Measurements from ENCODE around the gene MGP.

MGP gene

GRCh38 chr12:14879222-14879933 lies 6.3 kb downstream of the MGP start:
- Histone ChIP-seq H3K36me3 (ENCODE audit: insufficient read depth, low read length) (no peaks in the 10 kb centered on the region), H3K27me3 (ENCODE audit: control insufficient read depth, insufficient read depth, low read length) (no peaks in the 10 kb centered on the region), H3K4me1 (ENCODE audit: control insufficient read depth, insufficient read depth, low read length) (peaks cover 8% of the 10 kb centered on the region), H3K9ac (ENCODE audit: low read depth, low read length) (no peak overlapping the region), H3K4me3 (ENCODE audit: low read length) (no peak overlapping the region), H3K9me3 (replicated peaks; ENCODE audit: low read length) (no peaks in the 10 kb centered on the region), H3K4me2 (ENCODE audit: low read length) (no peak overlapping the region)

DNA sequence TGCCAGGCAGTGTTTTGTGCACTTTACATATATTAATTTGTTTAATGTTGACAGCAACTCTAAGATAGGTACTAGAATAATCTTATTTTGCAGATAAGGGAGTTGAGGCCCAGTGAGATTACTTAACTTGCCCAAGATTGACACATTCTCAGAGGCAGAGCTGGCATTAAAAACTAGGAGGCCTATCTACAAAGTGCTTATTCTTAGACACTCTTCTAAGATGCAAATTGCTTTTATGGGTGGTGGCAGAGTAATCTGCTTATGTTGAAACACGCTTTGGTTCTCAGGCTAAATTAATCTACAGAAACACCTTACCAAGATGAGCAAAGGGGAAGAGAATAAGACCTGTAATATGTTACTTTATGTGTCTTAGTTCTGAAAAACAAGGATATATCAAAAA lies 7.2 kb downstream of the MGP start:
- no peaks in the 10 kb centered on the region for H3K36me3 ChIP-seq (ENCODE audit: insufficient read depth, low read length)
- no peak overlapping the region for H3K4me3 ChIP-seq (ENCODE audit: low read length)
- H3K9ac ChIP-seq (ENCODE audit: low read depth, low read length): no peak overlapping the region
- H3K27me3 ChIP-seq (ENCODE audit: control insufficient read depth, insufficient read depth, low read length): no peaks in the 10 kb centered on the region
- no peak overlapping the region for H3K4me2 ChIP-seq (ENCODE audit: low read length)
- no peaks in the 10 kb centered on the region for H3K9me3 ChIP-seq (replicated peaks; ENCODE audit: low read length)
- peaks cover 5% of the 10 kb centered on the region for H3K4me1 ChIP-seq (ENCODE audit: control insufficient read depth, insufficient read depth, low read length)

GRCh38 chr12:14876833-14877232 lies 8.8 kb downstream of the MGP start:
- Histone ChIP-seq H3K4me2 (ENCODE audit: low read length) (no peak overlapping the region), H3K9ac (ENCODE audit: low read depth, low read length) (no peak overlapping the region), H3K27me3 (ENCODE audit: control insufficient read depth, insufficient read depth, low read length) (no peaks in the 10 kb centered on the region), H3K9me3 (replicated peaks; ENCODE audit: low read length) (no peaks in the 10 kb centered on the region), H3K36me3 (ENCODE audit: insufficient read depth, low read length) (no peaks in the 10 kb centered on the region), H3K4me1 (ENCODE audit: control insufficient read depth, insufficient read depth, low read length) (peaks cover 5% of the 10 kb centered on the region), H3K4me3 (ENCODE audit: low read length) (no peak overlapping the region)

- Histone ChIP-seq H3K4me3 (ENCODE audit: low read length) (no peak overlapping the region), H3K36me3 (ENCODE audit: insufficient read depth, low read length) (no peaks in the 10 kb centered on the region), H3K4me1 (ENCODE audit: control insufficient read depth, insufficient read depth, low read length) (peaks cover 5% of the 10 kb centered on the region), H3K27me3 (ENCODE audit: control insufficient read depth, insufficient read depth, low read length) (no peaks in the 10 kb centered on the region), H3K9me3 (replicated peaks; ENCODE audit: low read length) (no peaks in the 10 kb centered on the region), H3K9ac (ENCODE audit: low read depth, low read length) (no peak overlapping the region), H3K4me2 (ENCODE audit: low read length) (no peak overlapping the region)
Observed at GRCh38 chr12:14874882-14875281, 10.8 kb downstream of the MGP start.

DNA sequence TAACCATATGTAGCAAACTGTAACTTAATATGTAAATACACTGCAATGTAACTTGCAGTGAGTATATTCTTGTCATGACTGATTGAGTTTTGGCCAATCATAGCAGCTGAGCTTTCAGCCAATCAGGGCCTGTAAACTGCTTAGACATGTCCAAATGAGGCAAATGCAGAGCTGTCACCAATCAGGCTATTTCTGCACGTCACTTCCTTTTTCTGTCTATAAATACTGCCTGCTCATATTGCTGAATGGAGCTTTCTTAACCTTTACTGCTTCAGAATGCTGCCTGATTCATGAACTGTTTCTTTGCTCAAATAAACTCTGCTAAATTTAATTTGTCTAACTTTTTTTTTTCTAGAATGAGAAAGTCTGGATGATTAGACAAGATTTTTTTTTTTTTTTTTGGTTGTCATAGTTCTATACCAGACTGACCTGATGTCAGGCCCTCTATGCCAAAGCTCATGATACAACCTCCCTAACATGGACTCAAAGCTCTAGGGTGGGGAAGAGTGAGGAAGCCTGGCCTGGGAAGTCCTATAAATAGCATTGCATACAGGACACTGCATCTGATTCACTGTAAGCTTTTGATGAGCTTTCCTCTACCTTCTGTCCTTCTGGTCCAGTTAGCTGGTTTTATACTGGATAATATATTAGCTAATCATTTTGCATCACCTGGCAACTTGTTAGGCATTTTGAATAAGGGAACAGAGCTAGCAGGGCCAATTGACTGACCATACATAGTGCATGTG lies 12.0 kb downstream of the MGP start:
- H3K4me3 ChIP-seq (ENCODE audit: low read length): no peak overlapping the region
- H3K4me1 ChIP-seq (ENCODE audit: control insufficient read depth, insufficient read depth, low read length): peaks cover 5% of the 10 kb centered on the region
- no peak overlapping the region for H3K4me2 ChIP-seq (ENCODE audit: low read length)
- no peak overlapping the region for H3K9ac ChIP-seq (ENCODE audit: low read depth, low read length)
- H3K36me3 ChIP-seq (ENCODE audit: insufficient read depth, low read length): no peaks in the 10 kb centered on the region
- no peaks in the 10 kb centered on the region for H3K9me3 ChIP-seq (replicated peaks; ENCODE audit: low read length)
- no peaks in the 10 kb centered on the region for H3K27me3 ChIP-seq (ENCODE audit: control insufficient read depth, insufficient read depth, low read length)

- Histone ChIP-seq H3K4me1 (ENCODE audit: control insufficient read depth, insufficient read depth, low read length) (peaks cover 5% of the 10 kb centered on the region), H3K4me2 (ENCODE audit: low read length) (no peak overlapping the region), H3K27me3 (ENCODE audit: control insufficient read depth, insufficient read depth, low read length) (no peaks in the 10 kb centered on the region), H3K9me3 (replicated peaks; ENCODE audit: low read length) (no peaks in the 10 kb centered on the region), H3K36me3 (ENCODE audit: insufficient read depth, low read length) (no peaks in the 10 kb centered on the region), H3K9ac (ENCODE audit: low read depth, low read length) (no peak overlapping the region), H3K4me3 (ENCODE audit: low read length) (no peak overlapping the region)
Observed at GRCh38 chr12:14871886-14872285, 13.8 kb downstream of the MGP start.

- H3K4me1 ChIP-seq (ENCODE audit: control insufficient read depth, insufficient read depth, low read length): peaks cover 5% of the 10 kb centered on the region
Observed at GRCh38 chr12:14871247-14871646, 14.4 kb downstream of the MGP start.

DNA sequence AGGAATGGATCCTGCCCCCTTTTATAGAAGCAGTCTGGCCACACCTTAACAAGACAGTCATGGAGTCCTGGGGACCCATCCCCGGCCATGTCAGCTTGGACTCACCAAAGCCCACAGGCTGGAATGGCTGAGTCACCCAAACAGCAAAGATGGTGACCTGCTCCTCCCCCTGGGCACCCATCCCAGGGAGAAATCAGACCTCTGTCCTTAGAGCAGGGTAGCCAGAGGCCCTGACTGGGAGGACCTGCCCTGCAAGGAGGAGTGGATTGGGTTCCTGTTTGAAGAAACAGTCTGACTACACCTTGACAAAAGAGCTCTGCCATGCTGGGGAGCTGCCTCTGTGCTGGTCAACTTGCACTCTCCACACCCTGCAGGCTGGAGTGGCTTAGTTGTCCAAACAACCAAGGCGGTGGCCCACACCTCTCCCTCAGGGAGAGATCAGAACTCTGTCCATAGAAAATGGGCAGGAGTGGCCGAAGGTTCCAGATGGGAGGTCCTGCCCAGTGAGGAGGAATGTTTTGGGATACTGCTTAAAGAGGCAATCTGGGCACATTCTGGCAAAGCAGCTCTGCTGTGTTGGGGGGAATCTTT lies 16.6 kb downstream of the MGP start:
- no peaks in the 10 kb centered on the region for H3K27me3 ChIP-seq (ENCODE audit: control insufficient read depth, insufficient read depth, low read length)
- H3K9me3 ChIP-seq (replicated peaks; ENCODE audit: low read length): no peaks in the 10 kb centered on the region
- no peak overlapping the region for H3K4me3 ChIP-seq (ENCODE audit: low read length)
- H3K9ac ChIP-seq (ENCODE audit: low read depth, low read length): no peak overlapping the region
- H3K4me2 ChIP-seq (ENCODE audit: low read length): no peak overlapping the region
- no peaks in the 10 kb centered on the region for H3K36me3 ChIP-seq (ENCODE audit: insufficient read depth, low read length)
- H3K4me1 ChIP-seq (ENCODE audit: control insufficient read depth, insufficient read depth, low read length): no peaks in the 10 kb centered on the region

More at GRCh38 chr12:14871247-14871646, 14.4 kb downstream of the MGP start:
- Histone ChIP-seq H3K4me3 (ENCODE audit: low read length) (no peak overlapping the region), H3K27me3 (ENCODE audit: control insufficient read depth, insufficient read depth, low read length) (no peaks in the 10 kb centered on the region), H3K9ac (ENCODE audit: low read depth, low read length) (no peak overlapping the region), H3K4me2 (ENCODE audit: low read length) (no peak overlapping the region), H3K36me3 (ENCODE audit: insufficient read depth, low read length) (no peaks in the 10 kb centered on the region), H3K9me3 (replicated peaks; ENCODE audit: low read length) (no peaks in the 10 kb centered on the region)

DNA sequence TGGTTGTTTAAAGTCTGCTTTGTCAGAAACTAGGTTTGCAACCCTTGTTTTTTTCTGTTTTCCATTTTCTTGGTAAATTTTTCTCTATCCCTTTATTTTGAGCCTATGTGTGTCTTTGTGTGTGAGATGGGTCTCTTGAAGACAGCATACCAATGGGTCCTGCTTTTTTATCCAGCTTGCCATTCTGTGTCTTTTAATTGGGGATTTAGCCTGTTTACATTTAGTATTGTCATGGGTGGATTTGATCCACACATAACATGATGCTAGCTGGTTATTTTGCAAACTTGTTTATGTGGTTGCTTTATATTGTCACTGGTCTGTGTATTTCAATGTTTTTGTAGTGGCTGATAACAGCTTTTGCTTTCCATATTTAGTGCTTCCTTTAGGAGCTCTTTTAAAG lies 25.2 kb downstream of the MGP start:
- no peaks in the 10 kb centered on the region for H3K36me3 ChIP-seq (ENCODE audit: insufficient read depth, low read length)
- H3K9me3 ChIP-seq (replicated peaks; ENCODE audit: low read length): peaks cover 4% of the 10 kb centered on the region
- no peaks in the 10 kb centered on the region for H3K27me3 ChIP-seq (ENCODE audit: control insufficient read depth, insufficient read depth, low read length)
- H3K9ac ChIP-seq (ENCODE audit: low read depth, low read length): no peak overlapping the region
- no peak overlapping the region for H3K4me2 ChIP-seq (ENCODE audit: low read length)
- H3K4me3 ChIP-seq (ENCODE audit: low read length): no peak overlapping the region
- no peaks in the 10 kb centered on the region for H3K4me1 ChIP-seq (ENCODE audit: control insufficient read depth, insufficient read depth, low read length)

DNA sequence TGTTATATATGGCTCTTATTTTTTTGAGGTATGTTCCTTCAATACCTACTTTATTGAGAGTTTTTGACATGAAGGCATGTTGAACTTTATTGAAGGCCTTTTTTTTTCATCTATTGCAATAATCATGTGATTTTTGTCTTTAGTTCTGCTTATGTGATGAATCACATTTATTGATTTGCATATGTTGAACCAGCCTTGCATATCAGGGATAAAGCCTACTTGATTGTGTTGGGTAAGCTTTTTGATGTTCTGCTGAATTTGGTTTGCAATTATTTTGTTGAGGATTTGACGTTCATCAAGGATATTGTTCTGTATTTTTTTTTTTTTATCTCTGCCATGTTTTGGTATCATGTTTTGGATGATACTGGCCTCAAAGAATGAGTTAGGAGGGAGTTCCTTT lies 27.1 kb downstream of the MGP start:
- Histone ChIP-seq H3K4me3 (ENCODE audit: low read length) (no peak overlapping the region), H3K27me3 (ENCODE audit: control insufficient read depth, insufficient read depth, low read length) (no peaks in the 10 kb centered on the region), H3K9me3 (replicated peaks; ENCODE audit: low read length) (peaks cover 4% of the 10 kb centered on the region), H3K9ac (ENCODE audit: low read depth, low read length) (no peak overlapping the region), H3K4me1 (ENCODE audit: control insufficient read depth, insufficient read depth, low read length) (peaks cover 12% of the 10 kb centered on the region), H3K36me3 (ENCODE audit: insufficient read depth, low read length) (no peaks in the 10 kb centered on the region), H3K4me2 (ENCODE audit: low read length) (no peak overlapping the region)

GRCh38 chr12:14854586-14855183 lies 31.0 kb downstream of the MGP start:
- H3K4me1 ChIP-seq (ENCODE audit: control insufficient read depth, insufficient read depth, low read length): peaks cover 12% of the 10 kb centered on the region
- H3K9ac ChIP-seq (ENCODE audit: low read depth, low read length): no peak overlapping the region
- no peaks in the 10 kb centered on the region for H3K9me3 ChIP-seq (replicated peaks; ENCODE audit: low read length)
- H3K27me3 ChIP-seq (ENCODE audit: control insufficient read depth, insufficient read depth, low read length): no peaks in the 10 kb centered on the region
- H3K4me3 ChIP-seq (ENCODE audit: low read length): no peak overlapping the region
- H3K36me3 ChIP-seq (ENCODE audit: insufficient read depth, low read length): no peaks in the 10 kb centered on the region
- no peak overlapping the region for H3K4me2 ChIP-seq (ENCODE audit: low read length)
